Esophagus muscularis mucosa (tissue), 3 donors: ENCODE measurements around the gene BTBD16.

Source experiments
- POLR2A ChIP-seq: fragments of 450-650 bp; IDR thresholded peaks from one replicate; pipeline ENCODE4 v1.6.1; 2017; ENCODE audit warnings: antibody characterized with exemption, moderate library complexity, mild to moderate bottlenecking, low read depth
- POLR2AphosphoS5 ChIP-seq, 2 donors: sonication (generic); formaldehyde crosslinking; IDR thresholded peaks; one replicate each; pipeline ENCODE4 v1.6.1; 2017; ENCODE audit warnings: antibody characterized with exemption in 2 of 2
- TF ChIP-seq, protein P1 (sequence below), 3 experiments: fragments of 200-600 bp in 2 of 3; fragments of 450-650 bp in 1 of 3; sonication (generic) in 2 of 3; IDR thresholded peaks; one replicate each; pipeline ENCODE4 v1.5.1; 2017 to 2019; ENCODE audit warnings: antibody characterized with exemption in 3 of 3, mild to moderate bottlenecking in 2 of 3, moderate library complexity in 1 of 3

DNA sequence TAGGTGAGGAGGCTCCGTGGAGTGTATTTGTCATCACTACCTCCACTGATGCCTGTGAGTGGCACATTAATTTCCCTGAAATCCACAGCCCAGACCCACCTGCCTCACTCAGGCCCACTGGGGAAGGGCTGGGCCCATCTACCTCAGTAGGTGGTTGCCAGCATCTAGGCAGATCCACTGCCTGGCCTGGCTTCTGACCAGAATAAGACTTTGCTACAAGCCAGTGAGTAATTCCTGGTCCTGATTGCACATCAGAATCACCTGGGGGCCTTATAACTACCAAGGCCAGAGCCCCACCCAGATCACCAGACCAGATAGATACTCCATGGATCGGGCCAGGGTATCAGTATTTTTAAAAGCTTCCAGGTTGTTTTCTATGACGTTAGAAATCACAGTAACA is 65.9 kb downstream of the BTBD16 start:
- TF ChIP-seq, protein P1, sequence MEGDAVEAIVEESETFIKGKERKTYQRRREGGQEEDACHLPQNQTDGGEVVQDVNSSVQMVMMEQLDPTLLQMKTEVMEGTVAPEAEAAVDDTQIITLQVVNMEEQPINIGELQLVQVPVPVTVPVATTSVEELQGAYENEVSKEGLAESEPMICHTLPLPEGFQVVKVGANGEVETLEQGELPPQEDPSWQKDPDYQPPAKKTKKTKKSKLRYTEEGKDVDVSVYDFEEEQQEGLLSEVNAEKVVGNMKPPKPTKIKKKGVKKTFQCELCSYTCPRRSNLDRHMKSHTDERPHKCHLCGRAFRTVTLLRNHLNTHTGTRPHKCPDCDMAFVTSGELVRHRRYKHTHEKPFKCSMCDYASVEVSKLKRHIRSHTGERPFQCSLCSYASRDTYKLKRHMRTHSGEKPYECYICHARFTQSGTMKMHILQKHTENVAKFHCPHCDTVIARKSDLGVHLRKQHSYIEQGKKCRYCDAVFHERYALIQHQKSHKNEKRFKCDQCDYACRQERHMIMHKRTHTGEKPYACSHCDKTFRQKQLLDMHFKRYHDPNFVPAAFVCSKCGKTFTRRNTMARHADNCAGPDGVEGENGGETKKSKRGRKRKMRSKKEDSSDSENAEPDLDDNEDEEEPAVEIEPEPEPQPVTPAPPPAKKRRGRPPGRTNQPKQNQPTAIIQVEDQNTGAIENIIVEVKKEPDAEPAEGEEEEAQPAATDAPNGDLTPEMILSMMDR (IDR thresholded peaks at IDR 0.05), result no peak
- no peak for TF ChIP-seq POLR2AphosphoS5 (IDR thresholded peaks at IDR 0.05)
- no peak for TF ChIP-seq POLR2A
